COLO829 (cell line): ENCODE measurements around the gene IPMK.

Source experiments
- DNase-seq: peaks from one replicate; pipeline ENCODE4 v3.0.0; 2012; ENCODE audit warnings: low spot score

The IPMK gene

GRCh38 chr10:58153751-58154150 lies 113.9 kb downstream of the IPMK start:
- DNase-seq, result no peak

GRCh38 chr10:58152673-58153263 lies 114.9 kb downstream of the IPMK start:
- peak; percentile 6 for DNase-seq

DNA sequence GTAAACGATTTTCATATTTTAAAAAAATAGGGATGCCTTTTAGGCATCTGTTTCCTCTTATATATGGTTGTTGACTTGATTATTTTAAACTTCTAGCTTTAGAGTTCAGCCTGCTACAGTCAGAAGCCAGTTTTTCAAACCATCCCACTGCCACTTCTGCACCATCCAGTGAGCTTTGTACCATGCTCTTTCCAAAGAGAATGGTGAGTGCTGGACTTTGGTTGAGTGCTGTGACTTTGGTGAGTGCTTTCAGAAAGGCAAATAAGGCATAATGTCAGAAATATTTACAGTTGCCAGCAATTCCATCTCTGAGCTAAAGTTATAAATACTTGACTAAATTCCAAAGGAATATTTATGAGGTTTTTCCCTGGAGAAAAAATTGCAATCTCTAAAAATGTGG lies 117.4 kb downstream of the IPMK start:
- no peak for DNase-seq

DNA sequence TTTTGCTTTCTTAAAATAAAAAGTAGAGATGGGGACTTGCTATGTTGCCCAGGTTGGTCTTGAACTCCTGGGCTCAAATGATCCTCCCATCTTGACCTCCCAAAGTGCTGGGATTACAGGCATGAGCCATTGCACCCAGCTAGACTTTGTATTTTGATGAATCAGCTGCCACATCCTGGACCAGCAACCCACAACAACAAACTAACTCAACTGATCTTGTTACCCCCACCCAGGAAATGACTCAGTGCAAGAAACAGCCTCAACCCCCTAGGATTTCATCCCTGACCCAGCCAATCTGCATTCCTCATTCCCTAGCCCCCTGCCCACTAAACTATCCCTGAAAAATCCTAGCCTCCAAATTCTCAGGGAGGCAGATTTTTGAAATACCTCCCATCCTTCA lies 123.8 kb downstream of the IPMK start:
- DNase-seq, result no peak
